Mononuclear cell (primary cell): ENCODE data around the gene BTBD10. TPM values are rescaled to one million over a fixed set of nuclear protein-coding genes. Genes with fewer than 3 reads are reported as not detected.
"Not testable (repeated sequence)": the region's sequence is repeated elsewhere in the genome, so short reads cannot be mapped to it uniquely, and the experiment has no call there.

ENCODE experiments used
- H3K27me3 ChIP-seq: 2 replicates; pipeline ENCODE4 v1.6.0; 2011; ENCODE audit warnings: low read length, control low read depth; ENCODE audit not compliant: insufficient read depth
- H3K4me1 ChIP-seq: 2 replicates; pipeline ENCODE4 v1.5.1; 2011; ENCODE audit warnings: mild to moderate bottlenecking, low read length, control low read depth; ENCODE audit not compliant: insufficient read depth
- H3K4me3 ChIP-seq: 2 replicates; pipeline ENCODE4 v1.5.1; 2011; ENCODE audit warnings: mild to moderate bottlenecking, low read length, moderate library complexity
- H3K9me3 ChIP-seq: 2 replicates; pipeline ENCODE4 v1.5.1; 2011; ENCODE audit warnings: low read depth, mild to moderate bottlenecking, control low read depth, low read length
- total RNA-seq: library from RNA; depleted of rRNA; stranded (reverse); fragments of >200 nt; gene quantifications from one replicate; pipeline ENCODE4 v1.2.3, GENCODE V29; 2012

The BTBD10 gene
- total RNA-seq, 1 donor: 40.8 TPM

- Histone ChIP-seq H3K4me1 (no peaks in the 10 kb centered on the region), H3K9me3 (peaks cover 22% of the 10 kb centered on the region), H3K4me3 (no peak overlapping the region), H3K27me3 (no peaks in the 10 kb centered on the region)
Observed at GRCh38 chr11:13423372-13423771, 39.6 kb downstream of the BTBD10 start.

- no peaks in the 10 kb centered on the region for H3K4me1 ChIP-seq
- H3K4me3 ChIP-seq: no peak overlapping the region
- peaks cover 7% of the 10 kb centered on the region for H3K9me3 ChIP-seq
- no peaks in the 10 kb centered on the region for H3K27me3 ChIP-seq
Observed at GRCh38 chr11:13421561-13421960, 41.5 kb downstream of the BTBD10 start.

- Histone ChIP-seq H3K9me3 (no peaks in the 10 kb centered on the region), H3K4me3 (no peak overlapping the region), H3K27me3 (no peaks in the 10 kb centered on the region), H3K4me1 (no peaks in the 10 kb centered on the region)
Observed at GRCh38 chr11:13415201-13415600, 47.8 kb downstream of the BTBD10 start.

GRCh38 chr11:13405220-13405619, 57.8 kb downstream of the BTBD10 start:
- no peak overlapping the region for H3K4me3 ChIP-seq

GRCh38 chr11:13398335-13398734, 64.7 kb downstream of the BTBD10 start:
- not testable (repeated sequence) for H3K4me1 ChIP-seq, H3K27me3 ChIP-seq, H3K9me3 ChIP-seq

More at GRCh38 chr11:13405220-13405619, 57.8 kb downstream of the BTBD10 start:
- H3K27me3 ChIP-seq: no peaks in the 10 kb centered on the region
- no peaks in the 10 kb centered on the region for H3K9me3 ChIP-seq
- H3K4me1 ChIP-seq: no peaks in the 10 kb centered on the region

GRCh38 chr11:13391217-13391616, 71.8 kb downstream of the BTBD10 start:
- Histone ChIP-seq H3K4me3 (no peak overlapping the region), H3K9me3 (no peaks in the 10 kb centered on the region), H3K27me3 (no peaks in the 10 kb centered on the region), H3K4me1 (no peaks in the 10 kb centered on the region)

More at GRCh38 chr11:13398335-13398734, 64.7 kb downstream of the BTBD10 start:
- not testable (repeated sequence) for H3K4me3 ChIP-seq

- Histone ChIP-seq H3K27me3 (no peaks in the 10 kb centered on the region), H3K4me1 (no peaks in the 10 kb centered on the region), H3K4me3 (no peak overlapping the region), H3K9me3 (no peaks in the 10 kb centered on the region)
Observed at GRCh38 chr11:13388741-13389140, 74.3 kb downstream of the BTBD10 start.

GRCh38 chr11:13386567-13386966, 76.5 kb downstream of the BTBD10 start:
- Histone ChIP-seq H3K4me3 (no peak overlapping the region), H3K4me1 (no peaks in the 10 kb centered on the region), H3K27me3 (no peaks in the 10 kb centered on the region), H3K9me3 (no peaks in the 10 kb centered on the region)

GRCh38 chr11:13384908-13385640, 77.9 kb downstream of the BTBD10 start:
- Histone ChIP-seq H3K27me3 (no peaks in the 10 kb centered on the region), H3K4me1 (no peaks in the 10 kb centered on the region)

GRCh38 chr11:13382751-13383150, 80.3 kb downstream of the BTBD10 start:
- H3K4me3 ChIP-seq: no peak overlapping the region
- no peaks in the 10 kb centered on the region for H3K4me1 ChIP-seq
- H3K27me3 ChIP-seq: no peaks in the 10 kb centered on the region
- no peaks in the 10 kb centered on the region for H3K9me3 ChIP-seq

More at GRCh38 chr11:13384908-13385640, 77.9 kb downstream of the BTBD10 start:
- no peaks in the 10 kb centered on the region for H3K9me3 ChIP-seq
- H3K4me3 ChIP-seq: no peak overlapping the region

- H3K4me3 ChIP-seq: no peak overlapping the region
- H3K27me3 ChIP-seq: no peaks in the 10 kb centered on the region
- H3K9me3 ChIP-seq: no peaks in the 10 kb centered on the region
- no peaks in the 10 kb centered on the region for H3K4me1 ChIP-seq
Observed at GRCh38 chr11:13380731-13381130, 82.3 kb downstream of the BTBD10 start.

- Histone ChIP-seq H3K4me3 (no peak overlapping the region), H3K9me3 (no peaks in the 10 kb centered on the region), H3K4me1 (no peaks in the 10 kb centered on the region), H3K27me3 (no peaks in the 10 kb centered on the region)
Observed at GRCh38 chr11:13378316-13378715, 84.7 kb downstream of the BTBD10 start.

GRCh38 chr11:13376838-13377237, 86.2 kb downstream of the BTBD10 start:
- H3K4me3 ChIP-seq: no peak overlapping the region
- H3K4me1 ChIP-seq: no peaks in the 10 kb centered on the region
- no peaks in the 10 kb centered on the region for H3K27me3 ChIP-seq
- no peaks in the 10 kb centered on the region for H3K9me3 ChIP-seq

GRCh38 chr11:13376402-13376801, 86.6 kb downstream of the BTBD10 start:
- Histone ChIP-seq H3K4me3 (no peak overlapping the region), H3K9me3 (no peaks in the 10 kb centered on the region), H3K4me1 (no peaks in the 10 kb centered on the region), H3K27me3 (no peaks in the 10 kb centered on the region)

GRCh38 chr11:13375798-13376197, 87.2 kb downstream of the BTBD10 start:
- Histone ChIP-seq H3K27me3 (no peaks in the 10 kb centered on the region), H3K4me1 (no peaks in the 10 kb centered on the region), H3K4me3 (no peak overlapping the region), H3K9me3 (no peaks in the 10 kb centered on the region)

- Histone ChIP-seq H3K4me3 (no peak overlapping the region), H3K9me3 (no peaks in the 10 kb centered on the region), H3K27me3 (no peaks in the 10 kb centered on the region), H3K4me1 (no peaks in the 10 kb centered on the region)
Observed at GRCh38 chr11:13373216-13373615, 89.8 kb downstream of the BTBD10 start.
